ENCODE results near the gene CCNT1.
"Not testable (repeated sequence)": the region's sequence is repeated elsewhere in the genome, so short reads cannot be mapped to it uniquely, and the experiment has no call there.

CCNT1 gene

DNA sequence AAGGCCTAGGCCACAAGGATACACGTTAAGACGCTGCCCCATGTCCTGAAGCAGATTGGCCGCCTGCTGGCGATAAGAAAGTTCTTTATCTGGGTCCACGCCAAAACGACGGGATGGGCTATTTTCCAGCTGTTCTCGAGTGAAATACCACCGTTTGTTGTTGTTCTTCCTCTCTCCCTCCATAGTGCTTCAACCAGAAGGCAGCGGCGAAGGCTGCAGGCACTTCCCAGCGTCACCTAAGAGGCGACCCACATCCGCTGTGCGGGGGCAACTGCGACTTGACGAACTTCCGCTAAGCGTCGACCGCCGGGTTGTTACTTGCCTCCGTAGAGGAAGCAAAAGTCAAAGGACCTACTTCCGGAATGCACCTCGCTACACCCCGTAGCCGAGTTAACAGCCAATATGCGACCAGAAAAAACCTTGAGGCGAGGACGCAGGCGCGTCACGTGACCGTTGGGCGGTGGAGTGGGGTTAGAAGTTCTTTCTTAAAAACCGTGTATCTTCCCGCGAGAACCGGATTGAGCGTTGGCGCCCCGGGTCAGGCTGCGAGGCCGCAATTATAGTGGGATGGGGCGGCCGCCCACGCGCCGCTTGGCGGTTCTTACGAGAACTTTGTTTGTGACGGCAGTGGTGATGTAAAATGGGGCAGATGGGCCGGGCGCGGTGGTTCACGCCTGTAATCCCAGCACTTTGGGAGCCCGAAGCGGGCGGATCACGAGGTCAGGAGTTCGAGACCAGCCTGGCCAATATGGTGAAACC lies at the start of gene CCNT1:
TSS of gene CCNT1 (minus strand) at position 215 of the 759 bp plus-strand sequence. CDS start at position 183, 32 bp downstream.
- FAIRE-seq = peak; percentile 98

DNA sequence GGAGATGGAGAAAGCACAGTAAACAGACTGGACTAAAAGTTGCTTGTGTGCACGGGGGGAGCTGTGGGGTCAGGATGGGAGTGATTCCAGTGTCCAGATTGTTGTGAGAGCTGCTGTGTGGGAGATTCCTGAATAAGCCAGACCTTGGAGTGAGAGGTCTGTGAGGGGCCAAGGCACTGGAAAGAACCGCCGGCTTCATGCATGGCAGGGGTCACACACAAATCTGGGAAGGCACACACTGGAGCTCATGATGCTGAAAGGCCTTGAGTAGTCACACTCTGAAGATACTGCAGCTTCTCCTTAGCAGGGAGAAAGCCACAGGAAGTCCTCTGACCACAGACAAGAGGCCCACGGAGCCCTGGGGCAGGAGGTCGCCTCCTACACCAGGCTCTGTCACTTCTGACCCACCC lies 49.3 kb upstream of the CCNT1 start:
- FAIRE-seq = no peak

DNA sequence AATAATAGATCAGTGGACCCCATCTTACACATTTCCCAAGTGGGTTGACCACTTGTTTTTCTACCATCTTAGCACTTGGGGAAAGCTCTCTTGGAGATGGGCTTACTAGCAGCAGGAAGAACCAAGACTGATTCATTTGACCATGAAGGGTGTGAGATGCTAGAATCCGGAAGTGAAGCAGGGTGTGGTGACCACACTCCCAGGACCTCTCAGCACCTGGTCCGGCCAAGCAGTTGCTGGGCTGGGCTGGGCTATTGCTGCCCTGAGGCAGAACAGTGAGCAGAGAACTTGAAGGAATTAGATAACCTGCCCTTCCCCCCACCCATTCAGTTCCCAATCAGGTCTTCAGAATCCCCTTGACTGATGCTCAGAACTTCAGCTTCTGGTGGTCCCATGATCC lies 48.0 kb upstream of the CCNT1 start:
- FAIRE-seq = no peak

DNA sequence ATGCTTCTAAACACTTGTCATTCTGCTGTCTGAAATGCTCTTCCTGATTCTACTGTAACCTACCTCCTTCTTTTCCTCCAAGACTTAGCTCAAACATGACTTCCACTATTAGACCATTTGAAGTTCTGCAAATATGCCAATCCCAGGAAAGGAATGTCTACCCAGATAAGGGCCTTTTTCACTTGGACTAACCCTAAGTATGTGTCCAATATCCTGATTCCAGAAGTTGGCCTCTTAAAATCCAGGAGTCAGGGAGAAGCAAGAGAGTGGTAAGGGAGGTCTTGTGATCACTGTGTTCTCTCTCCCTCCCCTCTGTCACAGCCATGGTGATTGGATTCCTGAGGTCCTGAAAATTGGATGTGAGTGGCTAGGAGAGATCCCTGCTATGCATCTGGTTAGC lies 42.2 kb upstream of the CCNT1 start:
- FAIRE-seq = no peak

DNA sequence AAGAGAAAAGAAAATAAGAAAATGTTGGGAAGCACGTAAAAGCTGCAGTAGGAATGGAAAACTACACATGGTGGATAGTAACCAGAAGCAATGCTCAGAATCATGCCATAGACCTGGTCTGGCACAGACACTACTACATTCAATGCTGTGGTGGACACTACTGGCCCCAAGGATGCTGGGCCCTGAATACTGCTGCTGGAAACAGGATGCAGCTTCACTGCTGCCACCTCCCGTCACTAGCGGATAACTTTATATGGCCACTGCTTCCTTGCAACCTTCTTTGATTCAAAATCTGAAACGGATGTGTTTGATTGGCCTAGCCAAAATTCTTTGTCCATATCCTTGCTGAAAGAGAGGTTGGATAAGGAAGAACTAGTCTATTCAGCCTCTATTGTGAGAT lies 41.7 kb upstream of the CCNT1 start:
- FAIRE-seq = no peak

DNA sequence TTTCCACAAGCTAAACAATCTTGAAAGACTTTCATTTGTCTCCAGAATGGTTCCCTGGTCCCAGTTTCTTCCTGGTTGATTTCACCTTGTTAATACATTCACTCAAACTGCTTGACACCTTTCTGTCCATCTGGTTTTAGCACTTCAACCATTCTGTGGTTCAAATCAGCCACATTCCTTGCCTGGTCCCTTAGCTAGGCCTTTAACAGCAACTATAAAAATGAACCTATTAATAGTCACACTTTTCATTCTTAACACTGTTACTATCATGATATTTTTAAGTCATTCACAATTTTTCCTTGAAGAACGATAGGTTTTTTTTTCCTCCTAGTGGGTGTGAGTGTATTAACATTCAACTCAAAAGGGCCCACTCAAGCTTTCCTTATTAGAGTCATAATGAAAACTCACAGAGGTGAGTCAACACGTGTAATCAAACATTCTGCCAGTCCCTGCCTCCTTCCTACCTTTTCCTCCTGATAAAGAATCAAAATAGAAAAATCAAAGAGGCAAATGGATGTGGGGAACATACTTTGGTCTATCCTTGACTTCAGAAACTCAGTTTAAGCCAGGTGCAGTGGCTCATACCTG lies 34.4 kb upstream of the CCNT1 start:
- FAIRE-seq = no peak

DNA sequence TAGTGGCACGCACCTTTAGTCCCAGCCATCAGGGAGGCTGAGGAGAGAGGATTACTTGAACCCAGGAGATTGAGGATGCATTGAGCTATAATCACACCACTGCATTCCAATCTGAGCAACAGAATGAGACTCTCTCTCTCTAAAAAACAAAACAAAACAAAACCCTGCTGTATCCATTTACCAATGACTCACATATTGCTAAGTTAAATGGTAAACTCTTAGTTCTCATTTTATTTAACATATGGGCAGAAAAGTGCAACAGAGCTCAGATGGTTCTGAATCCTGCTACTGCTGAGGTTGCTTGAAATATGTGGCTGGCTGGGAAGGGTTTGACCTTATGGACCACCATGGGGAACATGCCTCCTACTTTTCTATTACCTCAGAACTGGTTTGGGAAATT lies 33.7 kb upstream of the CCNT1 start:
- FAIRE-seq = no peak

DNA sequence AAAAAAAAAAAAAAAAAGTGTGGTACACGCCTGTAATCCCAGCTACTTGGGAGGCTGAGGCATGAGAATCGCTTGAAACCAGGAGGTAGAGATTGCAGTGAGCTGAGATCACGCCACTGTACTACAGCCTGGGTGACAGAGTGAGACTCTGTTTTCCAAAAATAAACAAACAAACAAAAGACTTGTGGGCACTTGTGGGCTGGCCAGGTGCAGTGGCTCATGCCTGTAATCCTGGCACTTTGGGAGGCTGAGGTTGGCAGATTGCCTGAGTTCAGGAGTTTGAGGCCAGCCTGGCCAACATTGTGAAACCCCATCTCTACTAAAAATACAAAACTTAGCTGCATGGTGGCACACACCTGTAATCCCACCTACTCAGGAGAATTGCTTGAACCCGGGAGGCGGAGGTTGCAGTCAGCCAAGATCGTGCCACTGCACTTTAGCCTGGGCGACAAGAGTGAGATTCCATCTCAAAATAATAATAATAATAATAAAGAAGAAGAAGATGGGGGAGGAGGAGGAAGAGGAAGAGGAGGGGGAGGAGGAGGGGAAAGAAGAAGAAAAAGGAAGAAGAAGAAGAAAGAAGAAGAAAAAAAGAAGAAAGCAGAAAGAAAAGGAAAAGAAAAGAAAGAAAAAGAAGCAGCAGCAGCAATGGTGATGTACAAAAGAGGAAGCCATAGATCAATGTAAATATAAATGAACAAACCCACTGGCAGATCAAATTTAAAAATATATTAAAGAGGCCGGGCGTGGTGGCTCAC lies 27.9 kb upstream of the CCNT1 start:
- no peak for FAIRE-seq

DNA sequence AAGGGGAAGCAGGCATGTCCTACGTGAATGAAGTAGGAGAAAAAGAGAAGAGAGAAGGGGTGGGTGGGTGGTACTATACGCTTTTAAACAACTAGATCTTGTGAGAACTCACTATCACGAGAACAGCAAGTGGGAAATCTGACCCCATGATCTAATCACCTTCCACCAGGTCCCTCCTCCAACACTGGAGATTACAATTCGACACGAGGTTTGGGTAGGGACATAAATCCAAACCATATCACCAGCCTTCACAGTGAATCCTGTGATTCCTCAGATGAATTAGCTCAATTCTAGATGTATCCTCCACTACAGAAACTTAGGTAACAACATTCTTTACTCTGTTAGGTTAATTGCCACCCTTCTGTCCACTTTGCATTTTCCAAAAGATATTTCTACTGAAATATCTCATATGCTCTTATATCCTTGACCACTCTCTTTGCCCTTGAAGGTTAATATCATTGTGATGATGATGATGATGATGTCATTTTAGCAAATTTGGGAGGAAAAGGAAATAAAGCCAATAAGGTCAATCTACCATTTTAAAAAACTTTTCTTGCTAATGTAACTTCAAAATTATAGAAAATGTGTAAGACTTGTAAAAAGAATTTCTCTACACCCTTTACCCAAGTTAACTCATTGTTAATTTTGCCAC lies 23.2 kb upstream of the CCNT1 start:
- no peak for FAIRE-seq

DNA sequence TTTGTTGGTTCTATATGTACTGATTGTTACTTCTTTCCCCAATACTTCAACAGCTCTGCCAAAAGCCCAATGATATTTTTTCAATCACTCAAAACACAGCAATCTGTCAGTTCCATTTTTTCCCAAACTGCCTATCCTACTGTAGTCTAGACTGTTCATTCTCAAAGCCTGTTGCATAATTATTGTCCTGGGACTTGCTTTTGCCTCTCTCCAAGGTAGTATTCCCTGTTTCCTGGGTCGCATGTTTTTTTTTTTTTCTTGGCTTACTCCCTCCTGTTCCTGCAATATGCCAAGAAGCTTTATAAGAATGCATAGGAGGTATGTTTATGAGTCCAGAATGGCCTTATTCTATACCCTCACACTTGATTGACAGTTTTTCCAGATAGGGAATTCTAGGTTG lies 19.9 kb upstream of the CCNT1 start:
- FAIRE-seq = no peak

DNA sequence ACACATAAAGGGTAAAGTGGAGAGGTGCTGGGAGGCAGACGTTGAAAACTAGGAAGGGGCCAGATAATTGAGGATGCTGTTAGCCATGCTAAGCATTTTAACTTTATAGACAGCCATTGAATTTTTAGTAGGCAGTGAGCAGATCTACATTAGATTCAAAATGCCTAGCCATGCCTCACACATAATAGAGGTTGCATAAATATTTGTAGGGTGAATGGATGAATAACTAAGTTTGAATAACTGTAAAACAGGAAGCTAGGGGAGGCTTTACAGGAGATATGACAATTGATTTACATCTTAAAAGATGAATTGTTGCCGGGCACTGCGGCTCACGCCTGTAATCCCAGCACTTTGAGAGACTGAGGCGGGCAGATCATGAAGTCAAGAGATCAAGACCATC lies 12.3 kb upstream of the CCNT1 start:
- FAIRE-seq = no peak

DNA sequence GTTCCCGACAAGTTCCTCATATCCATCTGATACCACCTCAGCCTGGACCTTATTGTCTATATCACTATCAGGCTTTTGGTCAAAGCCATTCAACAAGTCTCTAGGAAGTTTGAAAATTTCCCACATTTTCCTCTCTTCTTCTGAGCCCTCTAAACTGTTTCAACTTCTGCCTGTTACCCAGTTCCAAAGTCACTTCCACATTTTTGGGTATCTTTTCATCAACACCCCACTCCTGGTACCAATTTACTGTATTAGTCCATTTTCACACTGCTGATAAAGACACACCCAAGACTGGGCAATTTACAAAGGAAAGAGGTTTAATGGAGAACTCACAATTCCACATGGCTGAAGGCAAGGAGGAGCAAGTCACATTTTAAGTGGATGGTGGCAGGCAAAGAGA lies 4.2 kb upstream of the CCNT1 start:
- FAIRE-seq = not testable (repeated sequence)

DNA sequence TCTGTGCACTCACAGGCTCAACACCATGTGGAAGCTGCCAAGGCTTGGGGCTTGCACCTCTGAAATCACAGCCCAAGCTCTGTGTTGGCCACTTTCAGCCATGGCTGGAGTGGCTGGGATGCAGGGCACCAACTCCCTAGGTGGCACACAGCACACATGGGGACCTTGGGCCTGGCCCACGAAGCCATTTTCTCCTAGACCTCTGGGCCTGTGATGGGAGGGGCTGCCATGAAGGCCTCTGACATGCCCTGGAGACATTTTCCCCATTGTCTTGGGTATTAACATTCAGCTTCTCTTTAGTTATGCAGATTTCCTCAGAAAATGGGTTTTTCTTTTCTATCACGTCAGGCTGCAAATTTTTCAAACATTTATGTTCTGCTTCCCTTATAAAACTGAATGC lies 3.7 kb upstream of the CCNT1 start:
- FAIRE-seq = not testable (repeated sequence)

DNA sequence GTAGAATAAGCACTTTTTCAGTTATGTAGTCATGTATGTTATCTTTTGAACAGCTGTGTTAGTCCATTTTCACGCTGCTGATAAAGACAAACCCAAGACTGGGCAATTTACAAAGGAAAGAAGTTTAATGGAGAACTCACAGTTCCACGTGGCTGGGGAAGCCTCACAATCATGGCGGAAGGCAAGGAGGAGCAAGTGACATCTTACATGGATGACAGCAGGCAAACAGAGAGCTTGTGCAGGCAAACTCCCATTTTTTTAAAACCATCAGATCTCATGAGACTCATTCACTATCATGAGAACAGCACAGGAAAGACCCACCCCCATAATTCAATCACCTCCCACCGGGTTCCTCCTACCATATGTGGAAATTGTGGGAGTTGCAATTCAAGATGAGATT lies 2.5 kb upstream of the CCNT1 start:
- FAIRE-seq = not testable (repeated sequence)

DNA sequence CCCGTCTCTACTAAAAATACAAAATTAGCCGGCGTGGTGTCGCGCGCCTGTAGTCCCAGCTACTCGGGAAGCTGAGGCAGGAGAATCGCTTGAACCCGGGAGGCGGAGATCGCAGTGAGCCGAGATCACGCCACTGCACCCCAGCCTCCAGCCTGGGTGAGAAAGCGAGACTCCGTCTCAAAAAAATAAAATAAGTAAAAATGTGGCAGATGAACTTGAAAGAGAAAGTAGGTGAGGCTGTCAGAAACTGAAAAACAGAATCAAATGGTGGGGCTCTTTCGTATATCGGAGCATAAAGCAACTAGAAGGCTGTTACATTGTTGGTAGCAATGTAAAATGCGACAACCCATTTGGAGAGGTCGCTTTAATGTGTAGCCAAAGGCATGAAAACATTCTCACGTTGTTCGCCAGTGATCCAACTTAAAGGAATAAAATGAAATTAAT lies 767 bp upstream of the CCNT1 start:
- no peak for FAIRE-seq

DNA sequence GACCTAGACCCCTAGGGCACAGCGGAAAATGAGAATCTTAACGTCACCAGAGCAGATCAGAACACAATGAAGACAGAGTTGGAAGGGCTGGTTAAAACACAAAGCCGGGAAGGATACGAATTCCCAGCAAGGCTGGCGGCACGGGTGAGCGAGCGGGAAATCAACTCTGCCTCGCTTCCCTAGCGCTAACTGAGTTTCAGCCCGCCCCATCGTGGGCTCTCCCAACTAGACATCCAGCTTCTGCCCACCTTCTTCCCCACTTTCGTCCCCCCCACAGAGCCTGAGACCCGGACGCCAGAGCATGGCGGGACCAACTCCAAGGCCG lies 377 bp downstream of the CCNT1 start:
- no peak for FAIRE-seq

DNA sequence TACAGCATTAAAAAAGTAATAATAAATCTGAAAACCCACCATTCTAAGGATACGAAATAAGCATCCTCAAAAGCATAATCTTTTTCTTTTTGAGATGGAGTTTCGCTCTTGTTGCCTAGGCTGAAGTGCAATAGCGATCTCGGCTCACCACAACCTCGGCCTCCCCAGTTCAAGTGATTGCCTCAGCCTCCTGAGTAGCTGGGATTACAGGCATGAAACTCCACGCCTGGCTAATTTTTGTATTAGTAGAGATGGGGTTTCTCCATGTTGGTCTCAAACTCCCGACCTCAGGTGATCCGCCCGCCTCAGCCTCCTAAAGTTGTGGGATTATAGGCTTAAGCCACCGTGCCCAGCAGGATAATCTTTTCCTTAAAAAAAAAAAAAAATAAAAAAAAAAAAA lies 4.3 kb downstream of the CCNT1 start:
- FAIRE-seq = no peak

DNA sequence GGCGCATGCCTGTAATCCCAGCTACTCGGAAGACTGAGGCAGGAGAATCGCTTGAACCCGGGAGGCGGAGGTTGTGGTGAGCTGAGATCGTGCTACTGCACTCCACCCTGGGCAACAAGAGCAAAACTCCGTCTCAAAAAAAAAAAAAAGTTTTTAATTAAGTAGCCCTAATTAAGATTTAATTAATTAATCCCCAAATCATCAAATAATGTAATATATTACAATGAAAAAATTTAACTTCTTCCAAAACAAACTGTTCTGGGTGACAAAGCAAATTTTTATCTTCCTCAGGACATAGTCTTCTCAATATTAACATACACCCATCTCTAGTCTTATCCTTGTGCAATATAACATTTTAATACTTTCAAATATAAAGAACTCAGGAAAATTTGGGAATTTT lies 17.7 kb downstream of the CCNT1 start:
- not testable (repeated sequence) for FAIRE-seq

DNA sequence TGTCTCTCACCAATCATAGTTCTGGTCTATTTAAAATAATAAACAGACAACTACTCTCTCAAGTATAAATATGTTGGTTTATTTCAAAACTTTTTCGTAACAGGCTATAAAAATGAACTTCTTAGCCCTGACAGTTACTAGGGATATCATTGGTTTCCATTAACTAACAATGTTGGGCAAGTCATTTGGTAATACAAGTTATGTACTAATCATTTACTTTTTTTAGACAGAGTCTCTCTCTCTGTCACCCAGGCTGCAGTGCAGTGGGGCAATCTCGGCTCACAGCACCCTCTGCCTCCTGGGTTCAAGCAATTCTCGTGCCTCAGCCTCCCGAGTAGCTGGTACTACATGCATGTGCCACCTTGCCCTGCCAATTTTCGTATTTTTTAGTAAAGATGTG lies 19.9 kb downstream of the CCNT1 start:
- no peak for FAIRE-seq

DNA sequence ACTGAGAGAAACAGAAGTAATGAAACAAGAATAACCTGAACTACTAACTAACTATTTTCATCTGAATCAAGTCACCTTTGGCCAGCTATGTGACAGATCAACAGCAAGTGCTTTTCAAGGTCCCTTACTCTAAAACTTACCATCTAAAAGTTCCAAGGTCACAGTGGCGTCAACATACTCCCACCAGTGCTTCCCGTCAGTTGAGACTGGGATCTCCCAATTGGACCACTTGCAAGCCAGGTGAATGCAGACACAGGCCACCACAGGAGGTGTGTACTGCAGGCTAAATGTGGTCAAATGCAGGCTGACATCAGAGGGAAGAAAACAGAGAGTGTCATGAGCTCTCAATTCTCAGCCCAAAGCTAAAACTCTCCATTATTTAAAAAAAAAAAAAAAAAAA lies 20.6 kb downstream of the CCNT1 start:
- no peak for FAIRE-seq

DNA sequence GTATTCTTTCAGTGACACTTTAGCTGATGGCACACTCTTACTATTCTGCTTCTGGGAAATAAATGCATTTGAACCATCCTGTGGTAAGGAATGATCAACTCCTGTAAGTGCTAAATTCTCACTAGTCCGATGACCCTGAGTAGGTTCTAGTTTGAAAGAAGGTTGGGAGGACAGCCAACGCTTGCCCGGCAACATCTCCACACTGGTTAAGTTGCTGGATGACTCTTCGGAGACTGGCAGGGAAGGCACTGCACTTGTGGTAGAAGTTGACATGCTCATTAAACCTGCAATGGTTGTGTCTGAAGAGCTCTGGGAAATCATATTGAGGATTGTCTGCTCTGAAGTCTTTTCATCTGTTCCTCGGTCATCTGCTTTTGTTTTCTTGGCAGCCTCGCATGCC lies 22.5 kb downstream of the CCNT1 start:
- FAIRE-seq = no peak

DNA sequence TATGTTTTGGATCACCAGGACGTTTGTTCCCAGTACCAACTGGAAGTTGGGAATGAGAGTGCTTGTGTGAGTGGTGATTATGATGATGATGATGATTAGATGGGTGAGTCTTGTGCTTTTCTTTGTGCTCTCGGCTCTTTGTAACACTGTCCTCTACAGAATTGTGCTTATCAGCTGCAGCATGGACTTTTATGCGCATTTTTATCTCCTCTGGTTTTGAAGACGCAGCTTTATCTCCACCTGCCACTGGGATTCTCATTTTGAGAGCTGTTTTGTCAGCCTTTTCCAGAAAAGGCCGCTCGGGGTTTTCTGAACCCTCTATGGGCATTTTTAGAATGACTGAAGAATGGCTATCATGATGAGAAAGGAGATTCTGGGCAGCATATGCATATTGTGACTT lies 22.9 kb downstream of the CCNT1 start:
- no peak for FAIRE-seq

DNA sequence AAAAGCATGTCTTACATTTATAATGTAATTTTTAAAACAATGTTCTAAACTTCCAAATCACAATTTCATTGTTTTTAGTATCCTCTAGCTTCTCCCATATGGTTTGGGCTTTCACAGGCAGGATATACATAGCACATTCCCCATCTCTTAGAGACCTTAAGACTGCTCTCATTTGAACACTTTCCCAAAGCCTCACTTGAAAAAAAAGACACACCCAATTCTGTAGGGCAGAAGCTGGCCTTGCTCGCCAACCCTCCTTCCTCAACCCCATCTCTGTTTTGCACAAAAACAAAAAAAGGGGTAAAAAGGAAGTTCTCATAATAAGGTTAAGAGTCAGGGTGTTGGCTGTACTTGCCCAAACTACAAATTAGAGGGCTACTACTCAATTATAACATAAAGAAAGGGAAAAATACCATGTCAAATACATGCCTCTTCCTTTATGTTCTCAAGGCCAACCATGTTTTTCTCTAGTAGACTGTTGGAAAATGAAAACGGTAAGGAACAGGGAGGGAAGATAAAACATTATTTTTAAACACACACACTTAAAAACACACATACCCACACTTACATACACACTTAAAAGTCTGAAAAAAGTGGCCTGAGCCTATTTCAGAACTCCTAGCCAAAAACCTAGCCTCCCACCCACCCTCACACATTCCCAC lies 24.6 kb downstream of the CCNT1 start:
- FAIRE-seq = no peak
